Activated naive CD4-positive, alpha-beta T cell treated with anti-CD3 and anti-CD28 coated beads, Interleukin-2, amount 10 ng/mL, durations not matched to agents 7 days and 5 days (primary cell): ENCODE data around the gene NOL9.

Experiments
- CTCF ChIA-PET: fragments of 350-600 bp; sonication (Branson Sonifier 250); formaldehyde crosslinking; loops from one replicate; lab custom pipeline; 2021; ENCODE audit warnings: antibody characterized with exemption; lab: Charles Lee
- DNase-seq: peaks from one replicate; pipeline ENCODE4 v3.0.0-alpha.2; 2020
- H3K27ac Mint-ChIP-seq: one replicate; pipeline ENCODE4 v1.8.0; 2021; ENCODE audit warnings: mild to moderate bottlenecking, moderate library complexity, mixed read lengths
- H3K27me3 Mint-ChIP-seq: one replicate; pipeline ENCODE4 v1.8.0; 2021; ENCODE audit warnings: mild to moderate bottlenecking, mixed read lengths
- H3K36me3 Mint-ChIP-seq: one replicate; pipeline ENCODE4 v1.8.0; 2021; ENCODE audit warnings: mixed read lengths
- H3K4me1 Mint-ChIP-seq: one replicate; pipeline ENCODE4 v1.8.0; 2021; ENCODE audit warnings: mixed read lengths
- H3K4me3 Mint-ChIP-seq: one replicate; pipeline ENCODE4 v1.8.0; 2021; ENCODE audit warnings: mild to moderate bottlenecking, moderate library complexity, mixed read lengths
- H3K9me3 Mint-ChIP-seq: one replicate; pipeline ENCODE4 v1.8.0; 2021; ENCODE audit warnings: mixed read lengths

NOL9 gene

DNA sequence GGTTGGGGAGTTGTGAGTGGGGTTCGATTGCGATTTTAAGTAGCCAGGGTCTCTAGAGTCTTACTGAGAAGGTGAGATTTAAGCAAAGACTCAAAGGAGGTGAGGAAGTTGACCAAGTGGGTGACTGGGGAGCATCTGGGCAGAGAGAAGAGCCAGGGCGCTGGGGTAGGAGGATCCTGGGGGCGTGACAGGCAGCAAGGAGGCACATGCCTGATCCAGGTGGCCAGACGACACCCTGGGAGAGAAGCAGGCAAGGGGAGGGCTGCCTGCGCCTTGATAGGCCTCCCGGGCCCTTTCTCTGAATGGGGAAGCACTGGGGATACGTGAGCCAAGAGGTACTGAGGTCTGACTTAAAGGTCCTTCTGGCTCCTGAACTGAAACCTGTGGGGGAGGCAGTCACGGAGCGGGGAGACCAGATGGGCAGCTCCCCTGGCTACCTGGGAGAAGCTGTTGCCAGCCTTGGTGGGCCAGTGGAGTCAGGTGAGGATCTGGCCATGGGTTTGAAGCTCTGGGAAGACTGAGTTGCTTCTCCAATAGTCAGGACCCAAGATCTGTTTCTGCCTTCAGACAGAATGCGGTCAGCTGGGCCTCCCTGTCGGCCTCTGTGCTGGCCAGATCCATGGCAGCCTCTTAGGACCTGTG, 30.9 kb upstream of the NOL9 start:
- Mint-ChIP-seq H3K4me3 (no peak overlapping the region), H3K9me3 (no peaks in the 10 kb centered on the region), H3K27ac (no peak overlapping the region), H3K4me1 (peaks cover 32% of the 10 kb centered on the region), H3K36me3 (peaks cover 26% of the 10 kb centered on the region), H3K27me3 (no peaks in the 10 kb centered on the region)
- CTCF ChIA-PET, result interaction anchor here (1.3 to 2.4 kb wide), 2 partner anchors 14 to 62 kb away, joined by 5 to 6 read pairs; no protein-coding TSS in a partner anchor
- DNase-seq, result no peak

DNA sequence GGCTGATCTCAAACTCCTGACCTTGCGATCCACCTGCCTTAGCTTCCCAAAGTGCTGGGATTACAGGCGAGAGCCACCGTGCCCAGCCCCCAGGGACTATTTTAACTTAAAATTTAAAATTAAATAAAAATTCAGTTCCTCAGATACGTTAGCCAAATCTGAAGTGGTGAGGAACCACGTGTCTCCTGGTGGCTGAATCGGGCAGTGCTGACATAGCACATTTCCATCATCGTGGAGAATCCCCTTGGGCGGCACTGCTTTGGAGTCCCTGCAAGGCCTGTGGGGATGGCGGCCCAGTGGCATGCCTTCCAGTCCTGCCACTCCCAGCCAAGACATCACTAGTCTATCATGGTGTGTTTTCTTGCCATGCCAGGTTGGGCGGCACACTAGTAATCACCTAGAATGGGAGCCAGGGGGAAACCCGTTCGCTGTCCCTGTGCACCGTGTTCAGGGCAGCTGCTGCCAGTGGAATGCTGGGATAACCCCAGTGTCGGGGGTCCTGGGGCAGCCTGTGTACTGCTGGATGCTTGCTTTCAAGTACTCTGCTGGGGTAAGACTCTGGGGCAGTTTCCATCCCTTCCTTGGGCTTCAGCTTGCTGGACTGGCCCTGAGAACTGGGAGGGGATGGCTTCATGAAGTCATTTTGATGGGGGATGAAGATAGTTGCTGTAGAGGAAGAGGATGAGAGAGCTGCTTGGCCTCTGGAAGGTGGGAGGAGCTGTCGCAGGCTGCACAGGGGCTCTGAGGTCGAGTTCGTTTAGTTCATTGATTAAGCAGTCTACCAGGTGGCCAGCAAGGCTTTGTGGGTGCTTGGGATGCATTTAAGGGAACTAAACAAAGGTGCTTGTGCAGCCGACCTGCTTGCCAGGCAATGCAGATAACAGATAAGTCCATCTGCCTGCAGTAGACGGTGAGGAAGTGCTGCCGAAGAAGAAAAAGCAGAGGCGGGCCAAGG, 30.1 kb upstream of the NOL9 start:
- Mint-ChIP-seq H3K27ac (no peak overlapping the region), H3K9me3 (no peaks in the 10 kb centered on the region), H3K27me3 (no peaks in the 10 kb centered on the region), H3K36me3 (peaks cover 21% of the 10 kb centered on the region), H3K4me3 (no peak overlapping the region), H3K4me1 (peaks cover 38% of the 10 kb centered on the region)
- CTCF ChIA-PET, result interaction anchor here (2.4 kb wide), 1 partner anchor 15 kb away, joined by 6 read pairs; no protein-coding TSS in a partner anchor
- no peak for DNase-seq

DNA sequence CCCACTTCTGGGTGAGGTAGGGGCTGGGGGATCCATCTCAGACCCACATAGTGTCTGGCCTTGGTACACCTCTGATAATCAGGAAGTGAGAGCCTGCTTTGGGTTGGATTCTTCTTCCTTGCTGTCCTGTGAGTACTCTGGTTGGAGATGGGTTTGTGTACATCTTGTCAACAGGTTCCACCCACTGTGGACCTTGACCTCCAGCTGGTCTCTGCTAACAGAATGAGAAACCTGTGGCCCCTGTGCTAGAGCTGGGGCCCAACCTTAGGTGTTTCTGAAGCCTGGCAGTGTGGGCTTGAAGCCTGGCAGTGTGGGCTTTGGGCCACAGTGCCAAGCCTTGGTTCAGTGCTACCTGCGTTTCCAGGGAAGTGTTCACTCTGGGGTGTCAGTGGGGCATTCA, 28.1 kb upstream of the NOL9 start:
- peaks cover 16% of the 10 kb centered on the region for H3K36me3 Mint-ChIP-seq
- CTCF ChIA-PET, result interaction anchor here (1.8 kb wide), 1 partner anchor 20 kb away, joined by 5 read pairs; the partner anchor contains the start of gene KLHL21
- no peaks in the 10 kb centered on the region for H3K9me3 Mint-ChIP-seq
- no peak for DNase-seq
- H3K27me3 Mint-ChIP-seq, result no peaks in the 10 kb centered on the region
- H3K4me1 Mint-ChIP-seq, result peaks cover 40% of the 10 kb centered on the region
- H3K4me3 Mint-ChIP-seq, result no peak overlapping the region
- peak overlapping the region; percentile 43 for H3K27ac Mint-ChIP-seq

GRCh38 chr1:6581561-6582305, 27.4 kb upstream of the NOL9 start:
- peak overlapping the region; percentile 67 for H3K27ac Mint-ChIP-seq
- peak overlapping the region; percentile 46 for H3K4me3 Mint-ChIP-seq
- H3K27me3 Mint-ChIP-seq, result peaks cover 3% of the 10 kb centered on the region
- peaks cover 40% of the 10 kb centered on the region for H3K4me1 Mint-ChIP-seq
- no peaks in the 10 kb centered on the region for H3K9me3 Mint-ChIP-seq
- peaks cover 15% of the 10 kb centered on the region for H3K36me3 Mint-ChIP-seq
- DNase-seq, result no peak
- CTCF ChIA-PET, result interaction anchor here (0.6 to 2.1 kb wide), 3 partner anchors 20 to 178 kb away, joined by 3 to 6 read pairs (median 5); partner anchors contain the start of gene KLHL21

DNA sequence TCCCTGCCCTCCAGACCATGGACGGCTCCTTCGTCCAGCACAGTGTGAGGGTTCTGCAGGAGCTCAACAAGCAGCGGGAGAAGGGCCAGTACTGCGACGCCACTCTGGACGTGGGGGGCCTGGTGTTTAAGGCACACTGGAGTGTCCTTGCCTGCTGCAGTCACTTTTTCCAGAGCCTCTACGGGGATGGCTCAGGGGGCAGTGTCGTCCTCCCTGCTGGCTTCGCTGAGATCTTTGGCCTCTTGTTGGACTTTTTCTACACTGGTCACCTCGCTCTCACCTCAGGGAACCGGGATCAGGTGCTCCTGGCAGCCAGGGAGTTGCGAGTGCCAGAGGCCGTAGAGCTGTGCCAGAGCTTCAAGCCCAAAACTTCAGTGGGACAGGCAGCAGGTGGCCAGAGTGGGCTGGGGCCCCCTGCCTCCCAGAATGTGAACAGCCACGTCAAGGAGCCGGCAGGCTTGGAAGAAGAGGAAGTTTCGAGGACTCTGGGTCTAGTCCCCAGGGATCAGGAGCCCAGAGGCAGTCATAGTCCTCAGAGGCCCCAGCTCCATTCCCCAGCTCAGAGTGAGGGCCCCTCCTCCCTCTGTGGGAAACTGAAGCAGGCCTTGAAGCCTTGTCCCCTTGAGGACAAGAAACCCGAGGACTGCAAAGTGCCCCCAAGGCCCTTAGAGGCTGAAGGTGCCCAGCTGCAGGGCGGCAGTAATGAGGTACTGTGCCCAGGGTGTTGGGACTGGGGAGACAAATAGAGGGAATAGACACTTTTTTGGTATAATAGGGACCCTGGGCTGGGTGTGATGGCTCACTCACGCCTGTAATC, 26.5 kb upstream of the NOL9 start:
- Mint-ChIP-seq H3K4me1 (peaks cover 40% of the 10 kb centered on the region), H3K27me3 (peaks cover 4% of the 10 kb centered on the region)
- no peak for DNase-seq

DNA sequence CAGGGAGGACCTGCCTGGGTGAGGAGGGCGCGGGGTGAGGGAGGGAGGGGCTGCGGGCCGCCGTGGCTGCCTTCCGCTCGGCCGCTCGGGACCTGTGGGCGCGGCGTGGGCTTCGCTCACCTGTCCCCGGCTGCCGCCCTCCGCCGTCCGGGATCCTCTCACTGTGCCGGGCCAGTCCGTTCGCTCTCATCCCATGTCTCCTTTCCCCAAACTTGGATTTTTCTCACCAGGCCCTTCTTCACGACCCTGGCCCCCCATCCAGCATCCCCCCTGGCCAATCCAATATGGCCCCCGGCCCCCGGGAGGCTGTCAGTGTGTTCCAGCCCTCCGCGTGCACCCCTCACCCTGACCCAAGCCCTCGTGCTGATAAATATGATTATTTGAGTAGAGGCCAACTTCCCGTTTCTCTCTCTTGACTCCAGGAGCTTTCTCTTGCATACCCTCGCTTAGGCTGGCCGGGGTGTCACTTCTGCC, 25.8 kb upstream of the NOL9 start:
- peaks cover 40% of the 10 kb centered on the region for H3K4me1 Mint-ChIP-seq
- H3K9me3 Mint-ChIP-seq, result no peaks in the 10 kb centered on the region
- H3K27me3 Mint-ChIP-seq, result peaks cover 4% of the 10 kb centered on the region
- H3K27ac Mint-ChIP-seq, result peak overlapping the region; percentile 98
- peaks cover 15% of the 10 kb centered on the region for H3K36me3 Mint-ChIP-seq
- CTCF ChIA-PET, result interaction anchor here (0.6 to 2.1 kb wide), 2 partner anchors 66 to 334 kb away, joined by 3 to 6 read pairs; no protein-coding TSS in a partner anchor
- peak overlapping the region; percentile 98 for H3K4me3 Mint-ChIP-seq
- DNase-seq, result no peak

More for the DNA sequence above, 26.5 kb upstream of the NOL9 start:
- Mint-ChIP-seq H3K36me3 (peaks cover 15% of the 10 kb centered on the region), H3K9me3 (no peaks in the 10 kb centered on the region), H3K4me3 (peak overlapping the region; percentile 98), H3K27ac (peak overlapping the region; percentile 93)
- CTCF ChIA-PET, result interaction anchor here (0.6 to 2.1 kb wide), 4 partner anchors 21 to 334 kb away, joined by 3 to 6 read pairs (median 4); partner anchors contain the start of gene KLHL21

GRCh38 chr1:6579374-6580118, 25.2 kb upstream of the NOL9 start, which contains the start of gene ZBTB48:
TSS of gene ZBTB48 (plus strand) at chr1:6579994. CDS start at chr1:6580610, 616 bp downstream.
- Mint-ChIP-seq H3K4me3 (peak within 1 kb of the TSS; percentile 98), H3K27ac (peak within 1 kb of the TSS; percentile 98), H3K27me3 (peaks cover 4% of the 10 kb centered on the region), H3K36me3 (peaks cover 14% of the 10 kb centered on the region), H3K9me3 (no peaks in the 10 kb centered on the region), H3K4me1 (peaks cover 36% of the 10 kb centered on the region)
- peak; percentile 98 for DNase-seq
- CTCF ChIA-PET, result interaction anchor here (2.1 kb wide), 1 partner anchor 67 kb away, joined by 6 read pairs; no protein-coding TSS in a partner anchor

DNA sequence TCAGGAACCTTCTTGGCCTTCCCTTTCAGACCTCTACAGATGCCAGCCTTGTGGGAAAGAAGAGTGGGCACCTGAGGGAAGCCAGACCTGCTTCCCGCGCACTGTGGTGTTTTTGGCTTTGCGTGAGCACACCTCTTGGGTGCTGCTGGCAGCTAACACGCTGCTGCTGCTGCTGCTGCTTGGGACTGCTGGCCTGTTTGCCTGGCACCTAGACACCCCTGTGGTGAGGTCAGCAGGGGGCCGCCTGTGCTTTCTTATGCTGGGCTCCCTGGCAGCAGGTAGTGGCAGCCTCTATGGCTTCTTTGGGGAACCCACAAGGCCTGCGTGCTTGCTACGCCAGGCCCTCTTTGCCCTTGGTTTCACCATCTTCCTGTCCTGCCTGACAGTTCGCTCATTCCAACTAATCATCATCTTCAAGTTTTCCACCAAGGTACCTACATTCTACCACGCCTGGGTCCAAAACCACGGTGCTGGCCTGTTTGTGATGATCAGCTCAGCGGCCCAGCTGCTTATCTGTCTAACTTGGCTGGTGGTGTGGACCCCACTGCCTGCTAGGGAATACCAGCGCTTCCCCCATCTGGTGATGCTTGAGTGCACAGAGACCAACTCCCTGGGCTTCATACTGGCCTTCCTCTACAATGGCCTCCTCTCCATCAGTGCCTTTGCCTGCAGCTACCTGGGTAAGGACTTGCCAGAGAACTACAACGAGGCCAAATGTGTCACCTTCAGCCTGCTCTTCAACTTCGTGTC, 24.5 kb upstream of the NOL9 start:
- no peak for DNase-seq
- H3K27ac Mint-ChIP-seq, result no peak overlapping the region
- CTCF ChIA-PET, result interaction anchor here (1.4 kb wide), 1 partner anchor 22 kb away, joined by 4 read pairs; no protein-coding TSS in a partner anchor
- peaks cover 11% of the 10 kb centered on the region for H3K36me3 Mint-ChIP-seq
- peaks cover 34% of the 10 kb centered on the region for H3K4me1 Mint-ChIP-seq
- no peaks in the 10 kb centered on the region for H3K9me3 Mint-ChIP-seq
- H3K27me3 Mint-ChIP-seq, result peaks cover 10% of the 10 kb centered on the region
- peak overlapping the region; percentile 98 for H3K4me3 Mint-ChIP-seq

- no peaks in the 10 kb centered on the region for H3K9me3 Mint-ChIP-seq
- no peak overlapping the region for H3K4me3 Mint-ChIP-seq
- peaks cover 15% of the 10 kb centered on the region for H3K27me3 Mint-ChIP-seq
- H3K27ac Mint-ChIP-seq, result no peak overlapping the region
- CTCF ChIA-PET, result interaction anchor here (0.6 to 1.4 kb wide), 2 partner anchors 21 to 338 kb away, joined by 3 to 4 read pairs; no protein-coding TSS in a partner anchor
- H3K36me3 Mint-ChIP-seq, result peaks cover 11% of the 10 kb centered on the region
- DNase-seq, result no peak
- peaks cover 34% of the 10 kb centered on the region for H3K4me1 Mint-ChIP-seq
Measured at GRCh38 chr1:6577831-6578525, 23.7 kb upstream of the NOL9 start.

DNA sequence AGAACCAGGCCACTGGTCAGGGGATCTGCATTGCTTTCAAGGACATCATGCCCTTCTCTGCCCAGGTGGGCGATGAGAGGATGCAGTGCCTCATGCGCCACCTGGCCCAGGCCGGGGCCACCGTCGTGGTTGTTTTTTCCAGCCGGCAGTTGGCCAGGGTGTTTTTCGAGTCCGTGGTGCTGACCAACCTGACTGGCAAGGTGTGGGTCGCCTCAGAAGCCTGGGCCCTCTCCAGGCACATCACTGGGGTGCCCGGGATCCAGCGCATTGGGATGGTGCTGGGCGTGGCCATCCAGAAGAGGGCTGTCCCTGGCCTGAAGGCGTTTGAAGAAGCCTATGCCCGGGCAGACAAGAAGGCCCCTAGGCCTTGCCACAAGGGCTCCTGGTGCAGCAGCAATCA, 20.5 kb upstream of the NOL9 start:
- Mint-ChIP-seq H3K36me3 (peaks cover under 1% of the 10 kb centered on the region), H3K27me3 (peaks cover 47% of the 10 kb centered on the region), H3K4me1 (peaks cover 17% of the 10 kb centered on the region), H3K9me3 (no peaks in the 10 kb centered on the region), H3K27ac (no peak overlapping the region), H3K4me3 (no peak overlapping the region)
- CTCF ChIA-PET, result no interaction called here
- no peak for DNase-seq

GRCh38 chr1:6574025-6574620, 19.8 kb upstream of the NOL9 start:
- H3K4me3 Mint-ChIP-seq, result no peak overlapping the region
- H3K27me3 Mint-ChIP-seq, result peaks cover 54% of the 10 kb centered on the region
- CTCF ChIA-PET, result no interaction called here

More at GRCh38 chr1:6574025-6574620, 19.8 kb upstream of the NOL9 start:
- H3K9me3 Mint-ChIP-seq, result no peaks in the 10 kb centered on the region
- no peak for DNase-seq
- no peak overlapping the region for H3K27ac Mint-ChIP-seq
- H3K36me3 Mint-ChIP-seq, result no peaks in the 10 kb centered on the region
- peaks cover 13% of the 10 kb centered on the region for H3K4me1 Mint-ChIP-seq
